Hepatic stellate cell (primary cell): ENCODE results near the gene CHCHD3.
"Not testable (repeated sequence)": the region's sequence is repeated elsewhere in the genome, so short reads cannot be mapped to it uniquely, and the experiment has no call there.

Experiments
- DNase-seq: peaks from one replicate; pipeline ENCODE4 v3.0.0; 2011; ENCODE audit warnings: low spot score

CHCHD3 gene

GRCh38 chr7:132901241-132901640, 180.6 kb downstream of the CHCHD3 start:
- DNase-seq: no peak

DNA sequence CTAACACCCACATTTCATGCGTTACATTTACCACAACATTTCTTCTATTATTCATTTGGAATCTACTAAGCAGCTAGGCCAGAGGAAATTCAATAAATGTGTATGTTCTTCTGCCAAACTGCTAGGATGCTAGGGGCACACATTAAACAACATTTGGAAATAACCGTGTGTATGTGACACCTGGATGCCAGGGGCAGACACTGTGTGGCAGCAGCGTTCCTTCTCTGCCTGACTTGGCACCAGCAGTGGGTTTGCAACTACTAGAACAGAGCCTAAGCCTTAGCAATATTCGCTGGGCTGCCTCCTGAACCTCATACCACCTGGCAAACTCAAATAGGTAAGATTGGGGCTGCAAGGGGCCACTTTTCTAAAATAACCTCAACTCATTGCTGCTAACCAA, 182.1 kb downstream of the CHCHD3 start:
- no peak for DNase-seq

- not testable (repeated sequence) for DNase-seq
These were observed 183.2 kb downstream of the CHCHD3 start for GRCh38 chr7:132898641-132899175.

DNA sequence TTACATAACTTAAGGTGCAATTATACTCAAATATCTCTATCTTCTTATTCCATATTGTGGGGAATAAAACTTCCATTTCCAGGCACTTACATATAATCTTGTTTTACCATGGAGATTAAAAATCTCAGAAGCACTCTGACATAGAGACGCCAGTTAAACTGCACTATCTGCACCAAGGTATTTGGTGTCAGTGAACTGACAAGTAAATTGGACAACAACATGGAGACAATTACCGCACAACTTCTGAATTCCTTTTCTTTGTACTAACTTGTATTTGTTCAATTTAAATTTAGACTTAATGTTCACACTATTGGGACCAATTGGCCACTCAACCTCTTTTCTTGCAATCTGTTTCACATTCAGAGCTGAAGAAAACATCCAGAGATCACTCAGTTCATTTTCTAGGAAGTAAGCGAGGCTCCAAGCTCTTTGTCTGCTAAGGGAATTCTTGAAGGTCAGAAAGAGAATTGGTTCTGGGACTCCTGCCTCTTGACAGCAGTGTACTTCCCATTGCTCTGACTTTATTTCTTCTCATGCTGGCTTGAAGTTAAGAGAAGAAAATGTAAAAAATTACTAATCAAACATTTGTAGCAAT, 184.7 kb downstream of the CHCHD3 start:
- DNase-seq: no peak

DNA sequence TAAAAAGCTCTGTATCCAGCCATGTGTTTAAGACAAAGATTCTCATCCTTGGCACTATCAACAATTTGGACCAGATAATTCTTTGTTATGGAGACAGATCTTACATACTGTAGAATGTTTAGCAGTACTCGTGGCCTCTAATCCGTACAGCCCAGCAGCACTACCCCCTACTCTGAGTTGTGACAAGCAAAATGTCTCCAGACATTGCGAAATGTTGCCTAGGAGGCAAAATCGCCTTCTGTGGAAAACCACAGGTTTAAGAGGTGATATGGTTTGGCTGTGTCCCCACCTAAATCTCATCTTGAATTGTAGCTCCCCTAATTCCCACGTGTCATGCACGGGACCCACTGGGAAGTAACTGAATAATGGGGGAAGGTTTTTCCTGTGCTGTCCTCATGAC, 186.7 kb downstream of the CHCHD3 start:
- DNase-seq: no peak

DNA sequence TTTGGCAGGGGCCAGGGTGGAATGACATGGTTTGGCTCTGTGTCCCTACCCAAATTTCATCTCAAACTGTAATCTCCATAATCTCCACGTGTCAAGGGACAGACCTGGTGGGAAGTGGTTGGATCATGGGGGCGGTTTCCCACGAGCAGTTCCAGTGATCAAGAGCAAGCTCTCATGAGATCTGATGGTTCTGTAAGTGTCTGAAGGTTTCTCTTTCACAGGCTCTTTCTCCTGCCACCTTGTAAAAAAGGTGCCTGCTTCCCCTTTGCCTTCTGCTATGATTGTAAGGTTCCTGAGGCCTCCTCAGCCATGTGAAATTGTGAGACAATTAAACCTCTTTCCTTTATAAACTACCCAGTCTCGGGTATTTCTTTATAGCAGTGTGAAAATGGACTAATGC, 188.3 kb downstream of the CHCHD3 start:
- no peak for DNase-seq

GRCh38 chr7:132892744-132893143, 189.1 kb downstream of the CHCHD3 start:
- DNase-seq: not testable (repeated sequence)

- DNase-seq: no peak
These were observed 190.3 kb downstream of the CHCHD3 start for GRCh38 chr7:132891554-132891953.

DNA sequence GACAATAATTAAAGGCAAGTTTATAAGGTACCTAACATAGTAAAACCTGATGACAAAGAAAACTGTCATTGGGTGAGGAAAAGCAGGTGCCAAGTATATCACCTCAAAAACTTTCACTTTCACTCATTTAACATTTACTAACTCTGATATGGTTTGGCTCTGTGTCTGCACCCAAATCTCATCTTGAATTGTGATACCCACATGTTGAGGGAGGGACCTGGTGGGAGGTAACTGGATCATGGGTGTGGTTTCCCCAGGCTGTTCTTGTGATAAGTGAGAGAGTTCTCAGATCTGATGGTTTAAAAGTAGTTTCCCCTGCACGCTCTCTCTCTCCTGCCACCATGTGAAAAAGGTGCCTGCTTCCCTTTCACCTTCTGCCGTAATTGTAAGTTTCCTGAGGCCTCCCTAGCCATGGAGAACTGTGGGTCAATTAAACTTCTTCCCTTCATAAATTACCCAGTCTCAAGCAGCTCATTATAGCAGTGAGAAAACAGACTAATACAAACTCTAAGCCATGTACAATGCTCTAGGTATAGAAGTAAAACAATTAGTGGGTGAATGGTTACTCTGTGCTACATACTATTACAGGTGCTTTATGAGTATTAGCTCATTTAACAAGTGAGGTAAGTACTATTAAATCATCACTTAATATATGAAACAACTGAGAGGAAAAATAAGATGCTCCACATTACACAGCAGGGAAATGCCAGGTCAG, 199.0 kb downstream of the CHCHD3 start:
- no peak for DNase-seq

DNA sequence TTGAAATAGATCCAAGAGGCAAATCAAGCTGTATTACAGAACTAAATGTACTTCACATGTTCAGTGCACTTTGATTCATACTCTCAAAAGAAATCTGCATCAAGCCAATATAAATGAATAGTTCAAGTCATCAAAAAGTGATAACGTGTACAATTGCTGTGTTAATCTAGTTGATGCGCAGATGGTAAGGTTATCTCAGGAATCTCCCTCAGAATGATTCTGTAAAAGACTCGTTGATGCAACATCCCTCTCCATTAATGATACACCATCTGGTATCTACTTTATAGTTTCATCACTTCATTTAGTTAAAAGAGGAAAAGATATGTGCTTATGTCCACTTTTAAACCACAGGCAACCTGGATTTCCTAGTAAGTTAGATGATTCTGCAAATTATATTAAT, 200.6 kb downstream of the CHCHD3 start:
- DNase-seq: no peak

DNA sequence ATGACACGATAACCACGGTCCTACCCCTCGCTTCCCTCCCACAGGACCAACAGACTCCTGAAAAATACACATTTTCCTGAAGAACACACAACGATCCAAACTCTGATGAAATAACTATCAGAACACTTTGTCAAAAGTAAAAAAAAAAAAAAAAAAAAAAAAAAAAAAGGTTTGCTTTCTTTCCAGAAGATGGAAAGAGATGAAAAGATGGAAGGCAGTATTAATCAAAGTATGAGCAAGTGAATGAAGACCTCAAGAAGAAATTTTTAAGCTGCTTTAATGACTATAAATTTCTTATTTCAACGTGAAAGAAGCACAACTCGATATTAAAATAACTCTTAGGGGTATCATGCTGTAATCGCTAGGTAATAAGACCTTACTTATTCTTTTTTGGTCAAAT, 202.3 kb downstream of the CHCHD3 start:
- DNase-seq: no peak

DNA sequence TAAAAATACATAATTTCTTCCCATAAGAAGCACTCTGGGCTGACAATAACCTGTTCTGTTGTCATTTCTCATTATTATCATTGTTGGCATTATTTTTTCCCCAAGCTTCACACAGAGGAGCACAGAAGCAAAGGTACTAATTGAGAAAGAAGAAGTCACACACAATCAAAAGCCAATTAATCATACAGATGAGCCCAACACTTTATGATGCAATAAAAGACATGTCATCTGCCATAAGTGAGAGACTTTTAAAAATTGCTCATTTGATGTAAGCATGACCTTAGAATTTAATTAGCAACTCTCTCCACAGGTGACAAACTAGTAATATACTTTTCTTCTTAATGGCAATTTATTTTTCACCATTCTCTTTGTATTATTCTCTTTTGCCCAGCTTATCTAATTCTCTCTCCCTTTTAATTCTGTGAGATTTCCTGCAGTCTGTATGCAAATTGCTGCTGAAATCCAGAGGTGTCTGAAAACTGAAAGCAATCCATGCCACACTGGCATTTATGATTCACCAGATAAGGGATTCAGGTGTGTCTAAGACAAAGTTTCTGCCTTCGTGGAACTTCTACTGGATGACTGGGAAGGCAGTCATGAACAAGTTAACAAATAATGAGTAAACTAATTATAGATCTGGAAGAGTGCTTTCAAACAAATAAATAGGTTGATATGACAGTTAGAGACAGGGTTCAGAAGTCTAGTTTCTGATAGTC, 203.5 kb downstream of the CHCHD3 start:
- DNase-seq: no peak

- no peak for DNase-seq
These were observed 204.3 kb downstream of the CHCHD3 start for GRCh38 chr7:132877573-132877972.

- DNase-seq: no peak
These were observed 205.3 kb downstream of the CHCHD3 start for GRCh38 chr7:132876576-132876975.

DNA sequence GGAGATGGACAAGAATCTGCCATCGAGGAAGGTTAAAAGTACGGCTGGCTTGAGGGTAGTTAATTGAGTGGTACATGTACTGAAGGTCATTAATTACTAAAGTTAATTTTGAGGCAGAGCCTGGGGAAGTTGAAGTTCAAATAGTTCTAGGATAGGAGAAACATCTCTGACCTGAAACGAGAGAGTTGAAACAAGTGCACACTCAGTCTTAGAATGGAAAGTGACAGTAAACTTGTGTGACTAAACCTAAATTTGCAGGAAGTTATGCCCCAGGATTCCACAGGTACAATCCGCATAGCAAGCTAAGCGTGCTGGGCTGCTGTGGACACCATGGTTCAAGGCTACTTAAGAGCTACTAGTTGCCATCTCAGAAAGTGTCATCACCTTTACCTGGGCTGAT, 209.9 kb downstream of the CHCHD3 start:
- no peak for DNase-seq

DNA sequence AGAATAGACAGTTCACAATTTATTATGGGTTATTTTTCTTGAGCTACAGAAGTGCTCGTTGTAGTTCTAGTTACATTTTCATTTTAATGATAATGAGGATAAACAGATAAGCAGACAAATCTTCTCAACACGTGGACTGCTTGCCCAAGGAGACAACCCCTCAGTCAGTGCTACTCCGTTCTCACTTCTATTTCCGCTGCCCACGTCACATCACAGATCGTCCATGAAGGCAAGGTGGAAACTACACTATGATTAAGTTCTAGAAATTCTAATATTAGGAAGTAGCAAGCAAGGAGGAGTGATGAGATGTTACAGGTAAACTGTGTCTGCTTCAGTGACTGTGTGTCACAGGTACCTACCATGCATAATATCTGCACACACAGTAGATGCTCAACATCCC, 210.5 kb downstream of the CHCHD3 start:
- DNase-seq: no peak

- DNase-seq: no peak
These were observed 212.6 kb downstream of the CHCHD3 start for GRCh38 chr7:132869166-132869861.

DNA sequence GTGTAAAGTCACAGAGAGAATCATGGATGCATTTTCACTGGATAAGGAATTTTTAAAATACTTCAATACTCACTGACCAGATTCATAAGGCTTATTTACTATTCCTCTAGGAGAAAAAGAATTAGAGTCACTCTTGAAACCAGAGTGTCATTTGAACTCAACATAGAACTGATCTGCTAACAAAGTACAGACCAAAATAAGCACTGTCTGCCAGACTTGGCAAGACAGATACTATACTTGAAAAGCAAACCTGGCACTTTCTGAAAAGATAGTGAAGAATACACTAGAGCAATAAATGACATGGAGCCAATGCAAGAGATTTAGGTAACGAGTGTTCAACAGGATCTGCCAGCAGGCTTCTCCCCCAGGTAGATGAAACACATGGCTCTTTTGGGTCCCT, 215.3 kb downstream of the CHCHD3 start:
- DNase-seq: no peak

GRCh38 chr7:132866144-132866531, 215.8 kb downstream of the CHCHD3 start:
- DNase-seq: no peak

GRCh38 chr7:132865366-132866143, 216.3 kb downstream of the CHCHD3 start:
- no peak for DNase-seq

GRCh38 chr7:132861940-132862554, 219.8 kb downstream of the CHCHD3 start:
- no peak for DNase-seq
